ENCODE results near the gene PSENEN.

GRCh38 chr19:35792312-35792711 lies 46.9 kb downstream of the PSENEN start:
- TF ChIP-seq CTCF (conservative IDR thresholded peaks at IDR 0.05) (no peak), EZH2 (IDR thresholded peaks at IDR 0.05; ENCODE audit: low read depth) (no peak)

All from PC-9 (cell line).